WERI-Rb-1 (cell line): ENCODE measurements around the gene ARHGDIB.

Source experiments
- DNase-seq: peaks from one replicate; pipeline ENCODE4 v3.0.0-alpha.2; 2020
- H3K27ac ChIP-seq: fragments of 250-450 bp; sonication (Bioruptor Pico); 2 replicates; pipeline ENCODE4 v1.5.1; 2020; ENCODE audit warnings: mild to moderate bottlenecking, moderate library complexity
- H3K27me3 ChIP-seq: fragments of 250-450 bp; sonication (Bioruptor Pico); 2 replicates; pipeline ENCODE4 v1.5.1; 2021; ENCODE audit warnings: mild to moderate bottlenecking, low read depth, moderate library complexity; ENCODE audit not compliant: insufficient read depth, severe bottlenecking
- H3K36me3 ChIP-seq: fragments of 250-450 bp; sonication (Bioruptor Pico); 2 replicates; pipeline ENCODE4 v1.5.1; 2020; ENCODE audit warnings: mild to moderate bottlenecking, moderate library complexity
- H3K4me3 ChIP-seq: 2 replicates; pipeline ENCODE4 v1.5.1; 2011; ENCODE audit warnings: low read depth, mild to moderate bottlenecking, control low read depth, low read length
- H3K9me3 ChIP-seq: fragments of 250-450 bp; sonication (Bioruptor Pico); 2 replicates; pipeline ENCODE4 v1.5.1; 2021; ENCODE audit warnings: mild to moderate bottlenecking, moderate library complexity; ENCODE audit not compliant: severe bottlenecking
- CTCF ChIP-seq: IDR thresholded peaks from 2 replicates; pipeline ENCODE4 v1.5.1; 2011; ENCODE audit warnings: low read depth, mild to moderate bottlenecking, control low read depth, inconsistent platforms, low read length

Gene ARHGDIB

GRCh38 chr12:14893506-14894250 lies 67.7 kb downstream of the ARHGDIB start:
- H3K27me3 ChIP-seq, result no peaks in the 10 kb centered on the region
- no peak for TF ChIP-seq CTCF
- H3K4me3 ChIP-seq, result no peak overlapping the region
- no peaks in the 10 kb centered on the region for H3K9me3 ChIP-seq
- H3K36me3 ChIP-seq, result no peaks in the 10 kb centered on the region
- H3K27ac ChIP-seq, result no peak overlapping the region
- DNase-seq, result no peak

GRCh38 chr12:14892726-14893505 lies 68.5 kb downstream of the ARHGDIB start:
- DNase-seq, result peak; percentile 49
- no peaks in the 10 kb centered on the region for H3K27me3 ChIP-seq
- H3K4me3 ChIP-seq, result no peak overlapping the region
- H3K36me3 ChIP-seq, result no peaks in the 10 kb centered on the region
- TF ChIP-seq CTCF, result peak; percentile 54
- H3K27ac ChIP-seq, result no peak overlapping the region
- H3K9me3 ChIP-seq, result no peaks in the 10 kb centered on the region
